H1 (cell line): ENCODE data around the gene TMEM14C.
A peak's percentile ranks its signal among the peaks of the same experiment; 100 is the strongest.

Source experiments
- CREB1 ChIP-seq: IDR thresholded peaks from 2 replicates; pipeline ENCODE4 v1.6.1; 2012; ENCODE audit warnings: inconsistent platforms
- EP300 ChIP-seq, 2 experiments: IDR thresholded peaks; 1 replicate in 1 of 2; 2 replicates in 1 of 2; pipeline ENCODE4 v1.6.1; 2011 to 2012; ENCODE audit warnings: low read depth in 2 of 2, low read length in 2 of 2, mild to moderate bottlenecking in 2 of 2, borderline replicate concordance in 1 of 2, inconsistent platforms in 1 of 2, moderate library complexity in 1 of 2
- HDAC6 ChIP-seq: IDR thresholded peaks from one replicate; pipeline ENCODE4 v1.7.1; 2012; ENCODE audit warnings: low read depth, mild to moderate bottlenecking, inconsistent platforms, low read length, moderate library complexity
- POLR2A ChIP-seq, 2 experiments: IDR thresholded peaks; 1 replicate in 1 of 2; 2 replicates in 1 of 2; pipeline ENCODE4 v1.6.1; 2011; ENCODE audit warnings: low read depth in 2 of 2, low read length in 2 of 2, mild to moderate bottlenecking in 2 of 2; ENCODE audit errors: control extremely low read depth in 1 of 2
- POLR2AphosphoS5 ChIP-seq: IDR thresholded peaks from 2 replicates; pipeline ENCODE4 v1.6.1; 2011; ENCODE audit warnings: low read depth, low read length
- RAD21 ChIP-seq, 2 experiments: IDR thresholded peaks in 1 of 2; conservative IDR thresholded peaks in 1 of 2; 2 replicates each; pipeline ENCODE4 v1.6.1; 2011; ENCODE audit warnings: low read depth in 2 of 2, low read length in 2 of 2, improper control_type of control experiment in 1 of 2, inconsistent platforms in 1 of 2, mild to moderate bottlenecking in 1 of 2, moderate library complexity in 1 of 2
- SIN3A ChIP-seq, 2 experiments: IDR thresholded peaks in 1 of 2; conservative IDR thresholded peaks in 1 of 2; 2 replicates each; pipeline ENCODE4 v1.6.1; 2011 to 2012; ENCODE audit warnings: low read length in 2 of 2, improper control_type of control experiment in 1 of 2, low read depth in 1 of 2, mild to moderate bottlenecking in 1 of 2
- SUZ12 ChIP-seq: fragments of 200-600 bp; sonication (generic); IDR thresholded peaks from 2 replicates; pipeline ENCODE4 v1.6.1; 2012; ENCODE audit warnings: mild to moderate bottlenecking, inconsistent platforms, low read length, moderate library complexity, mixed read lengths
- TBP ChIP-seq: IDR thresholded peaks from 2 replicates; pipeline ENCODE4 v1.6.1; 2011; ENCODE audit warnings: low read depth, low read length, improper control_type of control experiment
- TF ChIP-seq, protein P1 (sequence below), 3 experiments: IDR thresholded peaks; 1 replicate in 2 of 3; 2 replicates in 1 of 3; pipeline versions ENCODE4 v1.5.1 to v1.6.1; 2011; ENCODE audit warnings: low read length in 3 of 3, mild to moderate bottlenecking in 3 of 3, inconsistent platforms in 2 of 3, low read depth in 1 of 3, moderate library complexity in 1 of 3; ENCODE audit not compliant: insufficient read depth in 1 of 3; ENCODE audit errors: control extremely low read depth in 1 of 3
- TF ChIP-seq, protein P2 (sequence below): fragments of 300-600 bp; sonication (generic); IDR thresholded peaks from 2 replicates; pipeline ENCODE4 v1.7.1; 2012; ENCODE audit warnings: low read length, moderate library complexity, mild to moderate bottlenecking, inconsistent platforms; ENCODE audit not compliant: insufficient replicate concordance
- TF ChIP-seq, protein P3 (sequence below): IDR thresholded peaks from 2 replicates; pipeline ENCODE4 v1.6.1; 2012; ENCODE audit warnings: inconsistent platforms

- TF ChIP-seq, protein P1, sequence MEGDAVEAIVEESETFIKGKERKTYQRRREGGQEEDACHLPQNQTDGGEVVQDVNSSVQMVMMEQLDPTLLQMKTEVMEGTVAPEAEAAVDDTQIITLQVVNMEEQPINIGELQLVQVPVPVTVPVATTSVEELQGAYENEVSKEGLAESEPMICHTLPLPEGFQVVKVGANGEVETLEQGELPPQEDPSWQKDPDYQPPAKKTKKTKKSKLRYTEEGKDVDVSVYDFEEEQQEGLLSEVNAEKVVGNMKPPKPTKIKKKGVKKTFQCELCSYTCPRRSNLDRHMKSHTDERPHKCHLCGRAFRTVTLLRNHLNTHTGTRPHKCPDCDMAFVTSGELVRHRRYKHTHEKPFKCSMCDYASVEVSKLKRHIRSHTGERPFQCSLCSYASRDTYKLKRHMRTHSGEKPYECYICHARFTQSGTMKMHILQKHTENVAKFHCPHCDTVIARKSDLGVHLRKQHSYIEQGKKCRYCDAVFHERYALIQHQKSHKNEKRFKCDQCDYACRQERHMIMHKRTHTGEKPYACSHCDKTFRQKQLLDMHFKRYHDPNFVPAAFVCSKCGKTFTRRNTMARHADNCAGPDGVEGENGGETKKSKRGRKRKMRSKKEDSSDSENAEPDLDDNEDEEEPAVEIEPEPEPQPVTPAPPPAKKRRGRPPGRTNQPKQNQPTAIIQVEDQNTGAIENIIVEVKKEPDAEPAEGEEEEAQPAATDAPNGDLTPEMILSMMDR (IDR thresholded peaks at IDR 0.05; ENCODE audit: control extremely low read depth in 1 of 3, insufficient read depth in 1 of 3, low read depth in 1 of 3, low read length in 3 of 3), result no peak
- peak; percentile 79 for TF ChIP-seq TBP
- no peak for TF ChIP-seq HDAC6
- no peak for TF ChIP-seq EP300 (IDR thresholded peaks at IDR 0.05; ENCODE audit: borderline replicate concordance in 1 of 2, low read depth in 2 of 2, low read length in 2 of 2)
- peak in 1 of 2 experiments; percentile 76; a peak in 1 of 4 replicates for TF ChIP-seq SIN3A (conservative IDR thresholded peaks at IDR 0.05 in 1 of 2, IDR thresholded peaks at IDR 0.05 in 1 of 2; ENCODE audit: low read depth in 1 of 2, low read length in 2 of 2)
- no peak for TF ChIP-seq SUZ12
- 0 out of 2 replicates have a peak, but pooled peaks have one; percentile 52 for TF ChIP-seq CREB1
- no peak; a peak in 1 of 4 replicates for TF ChIP-seq RAD21 (IDR thresholded peaks at IDR 0.05 in 1 of 2, conservative IDR thresholded peaks at IDR 0.05 in 1 of 2; ENCODE audit: low read depth in 2 of 2, low read length in 2 of 2)
- TF ChIP-seq, protein P2, sequence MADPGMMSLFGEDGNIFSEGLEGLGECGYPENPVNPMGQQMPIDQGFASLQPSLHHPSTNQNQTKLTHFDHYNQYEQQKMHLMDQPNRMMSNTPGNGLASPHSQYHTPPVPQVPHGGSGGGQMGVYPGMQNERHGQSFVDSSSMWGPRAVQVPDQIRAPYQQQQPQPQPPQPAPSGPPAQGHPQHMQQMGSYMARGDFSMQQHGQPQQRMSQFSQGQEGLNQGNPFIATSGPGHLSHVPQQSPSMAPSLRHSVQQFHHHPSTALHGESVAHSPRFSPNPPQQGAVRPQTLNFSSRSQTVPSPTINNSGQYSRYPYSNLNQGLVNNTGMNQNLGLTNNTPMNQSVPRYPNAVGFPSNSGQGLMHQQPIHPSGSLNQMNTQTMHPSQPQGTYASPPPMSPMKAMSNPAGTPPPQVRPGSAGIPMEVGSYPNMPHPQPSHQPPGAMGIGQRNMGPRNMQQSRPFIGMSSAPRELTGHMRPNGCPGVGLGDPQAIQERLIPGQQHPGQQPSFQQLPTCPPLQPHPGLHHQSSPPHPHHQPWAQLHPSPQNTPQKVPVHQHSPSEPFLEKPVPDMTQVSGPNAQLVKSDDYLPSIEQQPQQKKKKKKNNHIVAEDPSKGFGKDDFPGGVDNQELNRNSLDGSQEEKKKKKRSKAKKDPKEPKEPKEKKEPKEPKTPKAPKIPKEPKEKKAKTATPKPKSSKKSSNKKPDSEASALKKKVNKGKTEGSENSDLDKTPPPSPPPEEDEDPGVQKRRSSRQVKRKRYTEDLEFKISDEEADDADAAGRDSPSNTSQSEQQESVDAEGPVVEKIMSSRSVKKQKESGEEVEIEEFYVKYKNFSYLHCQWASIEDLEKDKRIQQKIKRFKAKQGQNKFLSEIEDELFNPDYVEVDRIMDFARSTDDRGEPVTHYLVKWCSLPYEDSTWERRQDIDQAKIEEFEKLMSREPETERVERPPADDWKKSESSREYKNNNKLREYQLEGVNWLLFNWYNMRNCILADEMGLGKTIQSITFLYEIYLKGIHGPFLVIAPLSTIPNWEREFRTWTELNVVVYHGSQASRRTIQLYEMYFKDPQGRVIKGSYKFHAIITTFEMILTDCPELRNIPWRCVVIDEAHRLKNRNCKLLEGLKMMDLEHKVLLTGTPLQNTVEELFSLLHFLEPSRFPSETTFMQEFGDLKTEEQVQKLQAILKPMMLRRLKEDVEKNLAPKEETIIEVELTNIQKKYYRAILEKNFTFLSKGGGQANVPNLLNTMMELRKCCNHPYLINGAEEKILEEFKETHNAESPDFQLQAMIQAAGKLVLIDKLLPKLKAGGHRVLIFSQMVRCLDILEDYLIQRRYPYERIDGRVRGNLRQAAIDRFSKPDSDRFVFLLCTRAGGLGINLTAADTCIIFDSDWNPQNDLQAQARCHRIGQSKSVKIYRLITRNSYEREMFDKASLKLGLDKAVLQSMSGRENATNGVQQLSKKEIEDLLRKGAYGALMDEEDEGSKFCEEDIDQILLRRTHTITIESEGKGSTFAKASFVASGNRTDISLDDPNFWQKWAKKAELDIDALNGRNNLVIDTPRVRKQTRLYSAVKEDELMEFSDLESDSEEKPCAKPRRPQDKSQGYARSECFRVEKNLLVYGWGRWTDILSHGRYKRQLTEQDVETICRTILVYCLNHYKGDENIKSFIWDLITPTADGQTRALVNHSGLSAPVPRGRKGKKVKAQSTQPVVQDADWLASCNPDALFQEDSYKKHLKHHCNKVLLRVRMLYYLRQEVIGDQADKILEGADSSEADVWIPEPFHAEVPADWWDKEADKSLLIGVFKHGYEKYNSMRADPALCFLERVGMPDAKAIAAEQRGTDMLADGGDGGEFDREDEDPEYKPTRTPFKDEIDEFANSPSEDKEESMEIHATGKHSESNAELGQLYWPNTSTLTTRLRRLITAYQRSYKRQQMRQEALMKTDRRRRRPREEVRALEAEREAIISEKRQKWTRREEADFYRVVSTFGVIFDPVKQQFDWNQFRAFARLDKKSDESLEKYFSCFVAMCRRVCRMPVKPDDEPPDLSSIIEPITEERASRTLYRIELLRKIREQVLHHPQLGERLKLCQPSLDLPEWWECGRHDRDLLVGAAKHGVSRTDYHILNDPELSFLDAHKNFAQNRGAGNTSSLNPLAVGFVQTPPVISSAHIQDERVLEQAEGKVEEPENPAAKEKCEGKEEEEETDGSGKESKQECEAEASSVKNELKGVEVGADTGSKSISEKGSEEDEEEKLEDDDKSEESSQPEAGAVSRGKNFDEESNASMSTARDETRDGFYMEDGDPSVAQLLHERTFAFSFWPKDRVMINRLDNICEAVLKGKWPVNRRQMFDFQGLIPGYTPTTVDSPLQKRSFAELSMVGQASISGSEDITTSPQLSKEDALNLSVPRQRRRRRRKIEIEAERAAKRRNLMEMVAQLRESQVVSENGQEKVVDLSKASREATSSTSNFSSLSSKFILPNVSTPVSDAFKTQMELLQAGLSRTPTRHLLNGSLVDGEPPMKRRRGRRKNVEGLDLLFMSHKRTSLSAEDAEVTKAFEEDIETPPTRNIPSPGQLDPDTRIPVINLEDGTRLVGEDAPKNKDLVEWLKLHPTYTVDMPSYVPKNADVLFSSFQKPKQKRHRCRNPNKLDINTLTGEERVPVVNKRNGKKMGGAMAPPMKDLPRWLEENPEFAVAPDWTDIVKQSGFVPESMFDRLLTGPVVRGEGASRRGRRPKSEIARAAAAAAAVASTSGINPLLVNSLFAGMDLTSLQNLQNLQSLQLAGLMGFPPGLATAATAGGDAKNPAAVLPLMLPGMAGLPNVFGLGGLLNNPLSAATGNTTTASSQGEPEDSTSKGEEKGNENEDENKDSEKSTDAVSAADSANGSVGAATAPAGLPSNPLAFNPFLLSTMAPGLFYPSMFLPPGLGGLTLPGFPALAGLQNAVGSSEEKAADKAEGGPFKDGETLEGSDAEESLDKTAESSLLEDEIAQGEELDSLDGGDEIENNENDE, result no peak
- TF ChIP-seq, protein P3, sequence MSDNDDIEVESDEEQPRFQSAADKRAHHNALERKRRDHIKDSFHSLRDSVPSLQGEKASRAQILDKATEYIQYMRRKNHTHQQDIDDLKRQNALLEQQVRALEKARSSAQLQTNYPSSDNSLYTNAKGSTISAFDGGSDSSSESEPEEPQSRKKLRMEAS, result peak; percentile 91
- TF ChIP-seq POLR2A (IDR thresholded peaks at IDR 0.05; ENCODE audit: control extremely low read depth in 1 of 2, low read depth in 2 of 2, low read length in 2 of 2), result peak; percentile 67 to 87
- peak; percentile 96 for TF ChIP-seq POLR2AphosphoS5
Measured at GRCh38 chr6:10747251-10747972, 24.5 kb downstream of the TMEM14C start, which contains the start of gene TMEM14B.
